ENCODE data around the gene ACKR2. TPM values are rescaled to one million over a fixed set of nuclear protein-coding genes. Genes with fewer than 3 reads are reported as not detected.

The ACKR2 gene
- total RNA-seq, 4 donors from 2014 or later = 2.7 to 6.5 (median 3.1) TPM

DNA sequence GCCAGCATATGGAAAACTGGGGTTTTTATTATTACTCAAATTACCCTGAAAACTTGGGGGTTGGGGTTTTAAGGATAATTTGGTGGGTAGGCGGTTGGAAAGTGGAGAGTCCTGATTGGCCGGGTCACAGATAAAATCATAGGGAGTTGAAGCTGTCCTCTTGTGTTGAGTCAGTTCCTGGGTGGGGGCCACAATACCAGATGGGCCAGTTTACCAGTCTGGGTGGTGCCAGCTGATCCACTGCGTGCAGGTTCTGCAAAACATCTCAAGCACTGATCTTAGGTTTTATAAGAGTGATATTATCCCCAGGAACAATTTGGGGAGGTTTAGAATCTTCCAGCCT, 91.8 kb downstream of the ACKR2 start:
- Histone ChIP-seq H3K9me3 (no peaks in the 10 kb centered on the region), H3K4me1 (peaks cover 0 to 36% (median 3%) of the 10 kb centered on the region in 3 donors), H3K4me3 (no peak overlapping the region), H3K27ac (peak overlapping the region in 3 of 4 donors; percentile 55 to 80 (median 76)), H3K27me3 (peaks cover 0 to 7% (median 0%) of the 10 kb centered on the region in 4 donors), H3K36me3 (no peaks in the 10 kb centered on the region)
- DNase-seq = no peak
- TF ChIP-seq, protein P1, sequence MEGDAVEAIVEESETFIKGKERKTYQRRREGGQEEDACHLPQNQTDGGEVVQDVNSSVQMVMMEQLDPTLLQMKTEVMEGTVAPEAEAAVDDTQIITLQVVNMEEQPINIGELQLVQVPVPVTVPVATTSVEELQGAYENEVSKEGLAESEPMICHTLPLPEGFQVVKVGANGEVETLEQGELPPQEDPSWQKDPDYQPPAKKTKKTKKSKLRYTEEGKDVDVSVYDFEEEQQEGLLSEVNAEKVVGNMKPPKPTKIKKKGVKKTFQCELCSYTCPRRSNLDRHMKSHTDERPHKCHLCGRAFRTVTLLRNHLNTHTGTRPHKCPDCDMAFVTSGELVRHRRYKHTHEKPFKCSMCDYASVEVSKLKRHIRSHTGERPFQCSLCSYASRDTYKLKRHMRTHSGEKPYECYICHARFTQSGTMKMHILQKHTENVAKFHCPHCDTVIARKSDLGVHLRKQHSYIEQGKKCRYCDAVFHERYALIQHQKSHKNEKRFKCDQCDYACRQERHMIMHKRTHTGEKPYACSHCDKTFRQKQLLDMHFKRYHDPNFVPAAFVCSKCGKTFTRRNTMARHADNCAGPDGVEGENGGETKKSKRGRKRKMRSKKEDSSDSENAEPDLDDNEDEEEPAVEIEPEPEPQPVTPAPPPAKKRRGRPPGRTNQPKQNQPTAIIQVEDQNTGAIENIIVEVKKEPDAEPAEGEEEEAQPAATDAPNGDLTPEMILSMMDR (IDR thresholded peaks at IDR 0.05) = no peak
- no peak for TF ChIP-seq POLR2A (IDR thresholded peaks at IDR 0.05)
- WGBS, 2 donors = 50 to 54% methylated on average over 3 of the region's 3 CpGs
- intact Hi-C loops (cut with DNase I) = no loop called here

- Histone ChIP-seq H3K4me1 (peaks cover 0 to 48% (median 6%) of the 10 kb centered on the region in 3 donors), H3K36me3 (no peaks in the 10 kb centered on the region), H3K9me3 (no peaks in the 10 kb centered on the region), H3K27me3 (peaks cover 0 to 10% (median 0%) of the 10 kb centered on the region in 4 donors), H3K27ac (peak overlapping the region in 3 of 4 donors; percentile 40 to 80 (median 76)), H3K4me3 (no peak overlapping the region)
- no peak for DNase-seq
- intact Hi-C loops (cut with DNase I) = no loop called here
- WGBS, 2 donors = 88 to 96% methylated on average over 2 of the region's 2 CpGs
- TF ChIP-seq POLR2A (IDR thresholded peaks at IDR 0.05) = no peak
- TF ChIP-seq, protein P1 (IDR thresholded peaks at IDR 0.05) = no peak
These were observed 93.0 kb downstream of the ACKR2 start for GRCh38 chr3:42902257-42902656.

DNA sequence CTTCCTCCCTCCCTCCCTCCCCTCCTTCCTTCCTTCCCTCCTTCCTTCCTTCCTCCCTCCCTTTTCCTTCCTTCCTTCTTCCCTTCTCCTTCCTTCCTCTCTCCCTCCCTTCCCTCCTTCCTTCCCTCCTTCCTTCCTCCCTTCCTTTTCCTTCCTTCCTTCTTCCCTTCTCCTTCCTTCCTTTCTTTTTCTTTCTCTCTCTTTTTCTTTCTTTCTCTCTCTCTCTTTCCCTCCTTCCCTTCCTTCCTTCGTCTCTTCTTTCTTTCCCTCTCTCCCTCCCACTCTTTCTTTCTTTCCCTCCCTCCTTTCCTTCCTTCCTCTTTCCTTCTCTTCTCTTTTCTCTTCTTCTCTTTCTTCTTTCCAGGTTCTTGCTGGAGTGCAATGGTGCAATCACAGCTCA, 94.8 kb downstream of the ACKR2 start:
- Histone ChIP-seq H3K27ac (no peak overlapping the region), H3K27me3 (peaks cover 0 to 10% (median 0%) of the 10 kb centered on the region in 4 donors), H3K9me3 (no peaks in the 10 kb centered on the region), H3K4me1 (peaks cover 0 to 46% (median 7%) of the 10 kb centered on the region in 3 donors), H3K36me3 (peaks cover 0 to 13% (median 0%) of the 10 kb centered on the region in 3 donors), H3K4me3 (no peak overlapping the region)
- TF ChIP-seq POLR2A (IDR thresholded peaks at IDR 0.05) = no peak
- TF ChIP-seq, protein P1 (IDR thresholded peaks at IDR 0.05) = no peak
- WGBS, 2 donors = 75 to 94% methylated on average over 1 of the region's 1 CpG
- intact Hi-C loops (cut with DNase I) = no loop called here
- no peak for DNase-seq

GRCh38 chr3:42905740-42906069, 96.5 kb downstream of the ACKR2 start:
- no peak for TF ChIP-seq POLR2A (IDR thresholded peaks at IDR 0.05)
- TF ChIP-seq, protein P1 (IDR thresholded peaks at IDR 0.05) = no peak
- Histone ChIP-seq H3K36me3 (peaks cover 0 to 29% (median 0%) of the 10 kb centered on the region in 3 donors), H3K4me3 (peak overlapping the region; percentile 51 to 76 (median 64)), H3K4me1 (peaks cover 0 to 35% (median 7%) of the 10 kb centered on the region in 3 donors), H3K9me3 (peaks cover 0 to 10% (median 5%) of the 10 kb centered on the region in 3 donors), H3K27ac (peak overlapping the region; percentile 65 to 80 (median 71)), H3K27me3 (peaks cover 0 to 10% (median 0%) of the 10 kb centered on the region in 4 donors)
- 13 to 40% methylated on average over 6 to 12 of the region's 12 CpGs for WGBS, 2 donors
- intact Hi-C loops (cut with DNase I) = no loop called here
- DNase-seq = no peak

GRCh38 chr3:42906070-42906847, 97.0 kb downstream of the ACKR2 start, which contains the start of gene ZNF662:
ZNF662 (plus strand) TSS chr3:42906142; CDS start chr3:42908115, 1,973 bp downstream.
- Histone ChIP-seq H3K36me3 (peaks cover 0 to 34% (median 0%) of the 10 kb centered on the region in 3 donors), H3K9me3 (peaks cover 0 to 15% (median 6%) of the 10 kb centered on the region in 3 donors), H3K27ac (peak within 1 kb of the TSS; percentile 65 to 80 (median 71)), H3K27me3 (peaks cover 0 to 10% (median 0%) of the 10 kb centered on the region in 4 donors), H3K4me1 (peaks cover 0 to 32% (median 7%) of the 10 kb centered on the region in 3 donors), H3K4me3 (peak within 1 kb of the TSS; percentile 51 to 76 (median 64))
- intact Hi-C loops (cut with DNase I) = no loop called here
- WGBS, 2 donors = 4 to 11% methylated on average over 7 to 12 of the region's 59 CpGs
- no peak for TF ChIP-seq POLR2A (IDR thresholded peaks at IDR 0.05)
- TF ChIP-seq, protein P1 (IDR thresholded peaks at IDR 0.05) = no peak
- no peak for DNase-seq
